Panc1 (cell line): Measurements from ENCODE around the gene KCNC4. TPM values are rescaled to one million over a fixed set of nuclear protein-coding genes. Genes with fewer than 3 reads are reported as not detected.

ENCODE experiments used
- ATAC-seq: fragments of 200-7000 bp; cut with Tn5 transposase; 2 replicates; pipeline ENCODE4 v1.9.1; 2020; ENCODE audit warnings: mild to moderate bottlenecking, moderate library complexity
- BruUV-seq: library from RNA; stranded (reverse); fragments of 400-500 nt; replicated peaks from 2 replicates; lab custom pipeline; 2021; lab: Mats Ljungman, UMichigan
- CTCF ChIA-PET: fragments of 300-600 bp; sonication (Branson Sonifier 250); formaldehyde crosslinking; loops from one replicate; lab custom pipeline; 2022; ENCODE audit warnings: antibody characterized with exemption; lab: Charles Lee
- POLR2A ChIA-PET: fragments of 300-600 bp; sonication (Branson Sonifier 250); formaldehyde crosslinking; loops from one replicate; lab custom pipeline; 2022; ENCODE audit warnings: antibody characterized with exemption; lab: Charles Lee
- DNase-seq: peaks from one replicate; pipeline ENCODE4 v3.0.0-alpha.2; 2010; ENCODE audit warnings: low read depth, low spot score
- H3K27ac ChIP-seq: 2 replicates; pipeline ENCODE4 v1.5.1; 2011; ENCODE audit warnings: mild to moderate bottlenecking, low read length, inconsistent platforms
- H3K27me3 ChIP-seq: fragments of 200-500 bp; sonication (Bioruptor generic); 2 replicates; pipeline ENCODE4 v1.6.0; 2014; ENCODE audit warnings: low read length, inconsistent platforms; ENCODE audit not compliant: control insufficient read depth, insufficient read depth
- H3K36me3 ChIP-seq: fragments of 200-500 bp; sonication (Bioruptor generic); 2 replicates; pipeline ENCODE4 v1.5.1; 2014; ENCODE audit warnings: inconsistent platforms, mild to moderate bottlenecking, low read length, moderate library complexity; ENCODE audit not compliant: control insufficient read depth, insufficient read depth
- H3K4me1 ChIP-seq: 2 replicates; pipeline ENCODE4 v1.5.1; 2011; ENCODE audit warnings: inconsistent platforms, mild to moderate bottlenecking, low read length, moderate library complexity; ENCODE audit not compliant: control insufficient read depth, insufficient read depth
- H3K4me3 ChIP-seq, 2 experiments: 2 replicates each; pipeline ENCODE4 v1.5.1; 2011 to 2012; ENCODE audit warnings: low read depth in 2 of 2, low read length in 2 of 2, mild to moderate bottlenecking in 2 of 2, inconsistent platforms in 1 of 2, moderate library complexity in 1 of 2
- H3K9me3 ChIP-seq: fragments of 200-500 bp; sonication (Bioruptor generic); 2 replicates; pipeline ENCODE4 v1.5.1; 2014; ENCODE audit warnings: low read depth, mild to moderate bottlenecking, inconsistent platforms, low read length, moderate library complexity; ENCODE audit not compliant: control insufficient read depth, insufficient read depth
- CTCF ChIP-seq: fragments of 450-650 bp; IDR thresholded peaks from 2 replicates; pipeline ENCODE4 v1.5.1; 2017; ENCODE audit warnings: mild to moderate bottlenecking
- POLR2AphosphoS5 ChIP-seq: IDR thresholded peaks from 2 replicates; pipeline ENCODE4 v1.6.1; 2012; ENCODE audit warnings: mild to moderate bottlenecking, low read depth, low read length, moderate library complexity
- REST ChIP-seq, 2 experiments: IDR thresholded peaks; 2 replicates each; pipeline ENCODE4 v1.6.1; 2011 to 2012; ENCODE audit warnings: low read depth in 2 of 2, control low read depth in 1 of 2, low read length in 1 of 2, mild to moderate bottlenecking in 1 of 2, moderate library complexity in 1 of 2; ENCODE audit not compliant: insufficient read depth in 1 of 2
- SIN3A ChIP-seq: IDR thresholded peaks from 2 replicates; pipeline ENCODE4 v1.6.1; 2012; ENCODE audit warnings: low read depth, mild to moderate bottlenecking, low read length, moderate library complexity, borderline replicate concordance; ENCODE audit not compliant: insufficient read depth
- TCF7L2 ChIP-seq: IDR thresholded peaks from 2 replicates; pipeline ENCODE4 v1.6.1; 2011; ENCODE audit warnings: mild to moderate bottlenecking, low read depth, low read length, inconsistent platforms
- in situ Hi-C: cut with HindIII; loops from 2 replicates; pipeline ENCODE4 v1.10.0; 2016; ENCODE audit warnings: low sequenced_read_pairs, low pct_unique_long_range_greater_than_20kb
- intact Hi-C: fragments of 100-400 bp; cut with micrococcal nuclease; formaldehyde crosslinking; loops from one replicate; pipeline ENCODE4 v1.10.0; 2022; ENCODE audit not compliant: unreplicated experiment
- total RNA-seq: library from RNA; stranded (reverse); gene quantifications from one replicate; pipeline ENCODE4 v1.2.1, GENCODE V29; 2021; ENCODE audit not compliant: unreplicated experiment

KCNC4 gene
- total RNA-seq, 1 experiment from 2014 or later: 15.4 TPM

GRCh38 chr1:110205591-110206155 lies 4.4 kb upstream of the KCNC4 start:
- CTCF ChIA-PET: interaction anchor here (4.5 kb wide), 1 partner anchor 106 kb away, joined by 77 read pairs; no protein-coding TSS in a partner anchor
- BruUV-seq: no TSS peak
- Histone ChIP-seq H3K4me3 (no peak overlapping the region), H3K9me3 (no peaks in the 10 kb centered on the region), H3K4me1 (peaks cover 11% of the 10 kb centered on the region), H3K27ac (no peak overlapping the region), H3K27me3 (no peaks in the 10 kb centered on the region), H3K36me3 (no peaks in the 10 kb centered on the region)
- in situ Hi-C loops (no loop called here), intact Hi-C loops (loop anchor here (2.0 kb wide), 1 partner anchor 255 kb away; no protein-coding TSS in a partner anchor)
- TF ChIP-seq POLR2AphosphoS5 (no peak), CTCF (no peak), TCF7L2 (no peak), SIN3A (no peak), REST (IDR thresholded peaks at IDR 0.05; ENCODE audit: insufficient read depth in 1 of 2, low read depth in 2 of 2, low read length in 1 of 2) (no peak)
- no peak for DNase-seq
- ATAC-seq: no peak
- POLR2A ChIA-PET: no interaction called here

- ChIA-PET POLR2A (no interaction called here), CTCF (interaction anchor here (0.6 to 4.5 kb wide), 5 partner anchors 14 to 254 kb away, joined by 3 to 77 read pairs (median 6); no protein-coding TSS in a partner anchor)
- ATAC-seq (no peak), DNase-seq (no peak)
- no peaks in the 10 kb centered on the region for H3K9me3 ChIP-seq
- no peak overlapping the region for H3K27ac ChIP-seq
- in situ Hi-C loops (no loop called here), intact Hi-C loops (loop anchor here (2.0 kb wide), 1 partner anchor 254 kb away; no protein-coding TSS in a partner anchor)
- H3K4me3 ChIP-seq: no peak overlapping the region
- TF ChIP-seq REST (IDR thresholded peaks at IDR 0.05; ENCODE audit: insufficient read depth in 1 of 2, low read depth in 2 of 2, low read length in 1 of 2) (no peak), POLR2AphosphoS5 (no peak), CTCF (no peak), SIN3A (no peak), TCF7L2 (no peak)
- BruUV-seq: no TSS peak
- no peaks in the 10 kb centered on the region for H3K27me3 ChIP-seq
- H3K4me1 ChIP-seq: peaks cover 11% of the 10 kb centered on the region
- no peaks in the 10 kb centered on the region; the same call in 1 of the 2 replicates for H3K36me3 ChIP-seq
Observed at GRCh38 chr1:110206261-110206920, 3.7 kb upstream of the KCNC4 start.
